HEK293 (cell line): ENCODE data around the gene CIITA.

Source experiments
- ZFP37 ChIP-seq: fragments of 450-650 bp; formaldehyde crosslinking; IDR thresholded peaks from 2 replicates; pipeline ENCODE4 v1.5.1; 2016; ENCODE audit warnings: missing biosample characterization, missing genetic modification characterization
- ZNF121 ChIP-seq: fragments of 450-650 bp; formaldehyde crosslinking; IDR thresholded peaks from 2 replicates; pipeline ENCODE4 v1.5.1; 2016; ENCODE audit warnings: missing biosample characterization, missing genetic modification characterization
- ZNF404 ChIP-seq: fragments of 450-650 bp; formaldehyde crosslinking; IDR thresholded peaks from 2 replicates; pipeline ENCODE4 v1.5.1; 2017; ENCODE audit warnings: missing biosample characterization, missing genetic modification characterization
- ZNF473 ChIP-seq: fragments of 450-650 bp; formaldehyde crosslinking; IDR thresholded peaks from 2 replicates; pipeline ENCODE4 v1.5.1; 2017; ENCODE audit warnings: missing biosample characterization, missing genetic modification characterization

DNA sequence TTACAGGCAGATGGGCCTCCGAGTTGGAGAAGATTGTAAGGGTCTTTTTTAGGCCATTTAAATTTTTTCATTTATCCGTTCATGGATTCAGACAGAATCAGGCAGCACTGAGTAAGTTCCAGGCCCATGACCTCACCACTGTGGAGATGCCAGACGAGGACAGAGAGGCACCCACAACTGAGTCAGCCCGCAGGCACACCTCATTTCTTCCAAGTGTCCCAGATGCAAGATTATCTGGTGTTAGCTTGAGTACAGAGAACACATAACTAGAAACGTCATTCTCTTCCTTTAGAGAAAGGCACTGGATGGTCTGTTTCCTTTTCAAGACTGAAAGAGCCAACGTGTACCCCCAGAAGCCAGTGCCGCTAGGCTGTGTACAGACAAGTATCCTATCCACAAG lies 84.2 kb downstream of the CIITA start:
- TF ChIP-seq ZFP37 (tag by site-specific recombination) (no peak), ZNF404 (tag by site-specific recombination) (no peak), ZNF473 (tag by site-specific recombination) (no peak), ZNF121 (no peak)
